HEK293 (cell line): ENCODE data around the gene MYBPC3.

Source experiments
- CTCF ChIA-PET: fragments of 350-600 bp; formaldehyde crosslinking; extraction: SDS; loops from one replicate; lab custom pipeline; 2021; ENCODE audit warnings: antibody characterized with exemption; lab: Yijun Ruan, JAX
- POLR2A ChIA-PET: fragments of 300-600 bp; formaldehyde crosslinking; extraction: SDS; loops from one replicate; lab custom pipeline; 2020; ENCODE audit warnings: antibody characterized with exemption, inconsistent platforms; lab: Yijun Ruan, JAX
- H3K27ac ChIP-seq: fragments of 200-500 bp; sonication (Bioruptor generic); 2 replicates; pipeline ENCODE4 v1.5.1; 2014; ENCODE audit warnings: low read depth, low read length, control low read depth, inconsistent platforms; ENCODE audit errors: extremely low read depth
- H3K36me3 ChIP-seq, 2 experiments: fragments of 200-500 bp in 1 of 2; sonication (Bioruptor generic) in 1 of 2; 1 replicate in 1 of 2; 2 replicates in 1 of 2; pipeline ENCODE4 v1.5.1; 2014 to 2017; ENCODE audit warnings: inconsistent platforms in 2 of 2, low read length in 2 of 2; ENCODE audit not compliant: control insufficient read depth in 2 of 2, insufficient read depth in 1 of 2
- H3K4me1 ChIP-seq: fragments of 200-500 bp; sonication (Bioruptor generic); 2 replicates; pipeline ENCODE4 v1.5.1; 2014; ENCODE audit warnings: mild to moderate bottlenecking, low read length, inconsistent platforms; ENCODE audit not compliant: control insufficient read depth, insufficient read depth
- H3K4me3 ChIP-seq: 2 replicates; pipeline ENCODE4 v1.5.1; 2011; ENCODE audit warnings: low read depth, mild to moderate bottlenecking, control low read depth, low read length, moderate library complexity
- H3K9me3 ChIP-seq: fragments of 200-500 bp; sonication (Bioruptor generic); 2 replicates; pipeline ENCODE4 v1.5.1; 2014; ENCODE audit warnings: low read depth, low read length, inconsistent platforms; ENCODE audit not compliant: control insufficient read depth, insufficient read depth
- BCL11A ChIP-seq: fragments of 450-650 bp; formaldehyde crosslinking; IDR thresholded peaks from 2 replicates; pipeline ENCODE4 v1.5.1; 2016; ENCODE audit warnings: low read depth, missing biosample characterization, missing genetic modification characterization
- BCL11B ChIP-seq: fragments of 450-650 bp; formaldehyde crosslinking; IDR thresholded peaks from 2 replicates; pipeline ENCODE4 v1.5.1; 2016; ENCODE audit warnings: low read depth, missing biosample characterization, missing genetic modification characterization
- CTCF ChIP-seq: fragments of 450-650 bp; formaldehyde crosslinking; IDR thresholded peaks from 2 replicates; pipeline ENCODE4 v1.5.1; 2016; ENCODE audit warnings: missing biosample characterization, missing genetic modification characterization
- EGR2 ChIP-seq: fragments of 450-650 bp; formaldehyde crosslinking; IDR thresholded peaks from 2 replicates; pipeline ENCODE4 v1.5.1; 2016; ENCODE audit warnings: low read depth, missing biosample characterization, missing genetic modification characterization
- KLF16 ChIP-seq: fragments of 450-650 bp; formaldehyde crosslinking; IDR thresholded peaks from 2 replicates; pipeline ENCODE4 v1.5.1; 2017; ENCODE audit warnings: missing biosample characterization, missing genetic modification characterization
- KLF8 ChIP-seq: fragments of 450-650 bp; formaldehyde crosslinking; IDR thresholded peaks from 2 replicates; pipeline ENCODE4 v1.5.1; 2016; ENCODE audit warnings: missing biosample characterization, missing genetic modification characterization
- KLF9 ChIP-seq: fragments of 450-650 bp; formaldehyde crosslinking; IDR thresholded peaks from 2 replicates; pipeline ENCODE4 v1.5.1; 2016; ENCODE audit warnings: missing biosample characterization, missing genetic modification characterization, low read depth
- OVOL3 ChIP-seq: fragments of 450-650 bp; formaldehyde crosslinking; IDR thresholded peaks from 2 replicates; pipeline ENCODE4 v1.5.1; 2016; ENCODE audit warnings: missing biosample characterization, missing genetic modification characterization
- PRDM1 ChIP-seq: fragments of 450-650 bp; formaldehyde crosslinking; IDR thresholded peaks from 2 replicates; pipeline ENCODE4; 2016; ENCODE audit warnings: missing biosample characterization, missing genetic modification characterization
- PRDM4 ChIP-seq: fragments of 450-650 bp; formaldehyde crosslinking; IDR thresholded peaks from 2 replicates; pipeline ENCODE4 v1.5.1; 2017; ENCODE audit warnings: missing biosample characterization, missing genetic modification characterization
- RBAK ChIP-seq: fragments of 450-650 bp; formaldehyde crosslinking; IDR thresholded peaks from 2 replicates; pipeline ENCODE4 v1.5.1; 2016; ENCODE audit warnings: missing biosample characterization, missing genetic modification characterization
- ZBTB21 ChIP-seq: fragments of 450-650 bp; formaldehyde crosslinking; IDR thresholded peaks from 2 replicates; pipeline ENCODE4 v1.5.1; 2017; ENCODE audit warnings: missing biosample characterization, missing genetic modification characterization
- ZFP3 ChIP-seq: fragments of 450-650 bp; formaldehyde crosslinking; IDR thresholded peaks from 2 replicates; pipeline ENCODE4 v1.5.1; 2016; ENCODE audit warnings: low read depth, missing biosample characterization, missing genetic modification characterization
- ZFP37 ChIP-seq: fragments of 450-650 bp; formaldehyde crosslinking; IDR thresholded peaks from 2 replicates; pipeline ENCODE4 v1.5.1; 2016; ENCODE audit warnings: missing biosample characterization, missing genetic modification characterization
- ZNF114 ChIP-seq: fragments of 450-650 bp; formaldehyde crosslinking; IDR thresholded peaks from 2 replicates; pipeline ENCODE4 v1.5.0; 2017; ENCODE audit warnings: missing biosample characterization, missing genetic modification characterization
- ZNF174 ChIP-seq: fragments of 450-650 bp; formaldehyde crosslinking; IDR thresholded peaks from 2 replicates; pipeline ENCODE4 v1.5.0; 2017; ENCODE audit warnings: missing biosample characterization, mild to moderate bottlenecking, missing genetic modification characterization
- ZNF19 ChIP-seq: fragments of 450-650 bp; formaldehyde crosslinking; IDR thresholded peaks from 2 replicates; pipeline ENCODE4; 2016; ENCODE audit warnings: missing biosample characterization, missing genetic modification characterization, low read depth
- ZNF239 ChIP-seq: fragments of 450-650 bp; formaldehyde crosslinking; IDR thresholded peaks from 2 replicates; pipeline ENCODE4 v1.5.1; 2016; ENCODE audit warnings: missing biosample characterization, missing genetic modification characterization
- ZNF366 ChIP-seq: fragments of 450-650 bp; formaldehyde crosslinking; conservative IDR thresholded peaks from 2 replicates; pipeline ENCODE4 v1.5.1; 2016; ENCODE audit warnings: missing biosample characterization, missing genetic modification characterization
- ZNF404 ChIP-seq: fragments of 450-650 bp; formaldehyde crosslinking; IDR thresholded peaks from 2 replicates; pipeline ENCODE4 v1.5.1; 2017; ENCODE audit warnings: missing biosample characterization, missing genetic modification characterization
- ZNF514 ChIP-seq: fragments of 450-650 bp; formaldehyde crosslinking; IDR thresholded peaks from 2 replicates; pipeline ENCODE4 v1.5.1; 2016; ENCODE audit warnings: missing biosample characterization, missing genetic modification characterization
- ZNF555 ChIP-seq: fragments of 450-650 bp; formaldehyde crosslinking; conservative IDR thresholded peaks from 2 replicates; pipeline ENCODE4 v1.5.1; 2017; ENCODE audit warnings: missing biosample characterization, mild to moderate bottlenecking, missing genetic modification characterization, inconsistent platforms
- ZNF558 ChIP-seq: fragments of 450-650 bp; formaldehyde crosslinking; IDR thresholded peaks from 2 replicates; pipeline ENCODE4 v1.5.1; 2016; ENCODE audit warnings: missing biosample characterization, missing genetic modification characterization
- ZNF660 ChIP-seq: fragments of 450-650 bp; IDR thresholded peaks from 2 replicates; pipeline ENCODE4 v1.5.1; 2018; ENCODE audit warnings: missing biosample characterization, mild to moderate bottlenecking, missing genetic modification characterization
- ZNF785 ChIP-seq: fragments of 450-650 bp; formaldehyde crosslinking; IDR thresholded peaks from 2 replicates; pipeline ENCODE4 v1.5.1; 2016; ENCODE audit warnings: missing biosample characterization, missing genetic modification characterization
- TF ChIP-seq, protein P1 (sequence below): fragments of 450-650 bp; formaldehyde crosslinking; IDR thresholded peaks from 2 replicates; pipeline ENCODE4 v1.5.1; 2017; ENCODE audit warnings: missing biosample characterization, missing genetic modification characterization
- TF ChIP-seq, protein P2 (sequence below): fragments of 450-650 bp; formaldehyde crosslinking; IDR thresholded peaks from 2 replicates; pipeline ENCODE4 v1.5.1; 2017; ENCODE audit warnings: missing biosample characterization, missing genetic modification characterization

Gene MYBPC3

DNA sequence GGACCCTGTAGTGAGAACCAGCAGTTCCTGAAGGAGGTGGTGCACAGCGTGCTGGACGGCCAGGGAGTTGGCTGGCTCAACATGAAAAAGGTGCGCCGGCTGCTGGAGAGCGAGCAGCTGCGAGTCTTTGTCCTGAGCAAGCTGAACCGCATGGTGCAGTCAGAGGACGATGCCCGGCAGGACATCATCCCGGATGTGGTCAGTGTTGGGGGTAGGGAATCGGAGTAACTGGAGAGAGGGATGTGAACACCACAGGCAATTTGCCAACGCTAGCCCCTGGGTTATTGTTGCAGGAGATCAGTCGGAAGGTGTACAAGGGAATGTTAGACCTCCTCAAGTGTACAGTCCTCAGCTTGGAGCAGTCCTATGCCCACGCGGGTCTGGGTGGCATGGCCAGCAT is 62.6 kb downstream of the MYBPC3 start:
- H3K27ac ChIP-seq: no peak overlapping the region
- peaks cover 3 to 89% of the 10 kb centered on the region in 2 experiments; a peak in 2 of 3 replicates for H3K36me3 ChIP-seq
- ChIA-PET CTCF (no interaction called here), POLR2A (no interaction called here)
- H3K4me1 ChIP-seq: no peaks in the 10 kb centered on the region
- no peak for TF ChIP-seq EGR2 (tag by site-specific recombination)
- TF ChIP-seq ZNF174 (tag by site-specific recombination): no peak
- no peak for TF ChIP-seq ZFP37 (tag by site-specific recombination)
- no peak for TF ChIP-seq ZNF558 (tag by site-specific recombination)
- TF ChIP-seq ZNF785 (tag by site-specific recombination): no peak
- TF ChIP-seq KLF8: no peak
- TF ChIP-seq ZNF239: no peak
- no peaks in the 10 kb centered on the region for H3K9me3 ChIP-seq
- no peak overlapping the region for H3K4me3 ChIP-seq

DNA sequence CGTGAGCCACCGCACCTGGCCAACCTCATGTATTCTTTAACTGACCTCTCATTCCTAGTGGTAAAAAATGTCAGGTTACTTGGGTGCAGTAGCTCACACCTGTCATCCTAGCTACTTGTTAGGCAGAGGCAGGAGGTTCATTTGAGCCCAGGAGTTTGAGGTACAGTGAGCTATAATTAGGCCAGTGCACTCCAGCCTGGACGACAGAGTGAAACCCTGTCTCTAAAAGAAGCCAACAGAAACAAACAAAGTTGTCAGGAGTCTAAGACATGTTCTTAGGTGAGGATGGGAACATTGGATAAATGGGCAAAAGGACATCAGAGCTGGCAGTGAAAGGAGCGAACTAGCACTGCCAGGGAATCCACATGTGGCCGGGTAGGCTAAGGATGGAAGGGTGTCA is 64.4 kb downstream of the MYBPC3 start:
- H3K36me3 ChIP-seq: peaks cover 6 to 93% of the 10 kb centered on the region in 2 experiments
- POLR2A ChIA-PET: no interaction called here
- TF ChIP-seq PRDM4 (tag by site-specific recombination) (no peak), OVOL3 (tag by site-specific recombination) (no peak), ZNF660 (tag by site-specific recombination) (no peak), ZBTB21 (no peak), ZFP3 (no peak), ZNF404 (no peak)
- TF ChIP-seq, all 188 proteins: peak for 0
- CTCF ChIA-PET: no interaction called here
- H3K9me3 ChIP-seq: no peaks in the 10 kb centered on the region
- no peak overlapping the region for H3K4me3 ChIP-seq
- no peaks in the 10 kb centered on the region for H3K4me1 ChIP-seq
- H3K27ac ChIP-seq: no peak overlapping the region

DNA sequence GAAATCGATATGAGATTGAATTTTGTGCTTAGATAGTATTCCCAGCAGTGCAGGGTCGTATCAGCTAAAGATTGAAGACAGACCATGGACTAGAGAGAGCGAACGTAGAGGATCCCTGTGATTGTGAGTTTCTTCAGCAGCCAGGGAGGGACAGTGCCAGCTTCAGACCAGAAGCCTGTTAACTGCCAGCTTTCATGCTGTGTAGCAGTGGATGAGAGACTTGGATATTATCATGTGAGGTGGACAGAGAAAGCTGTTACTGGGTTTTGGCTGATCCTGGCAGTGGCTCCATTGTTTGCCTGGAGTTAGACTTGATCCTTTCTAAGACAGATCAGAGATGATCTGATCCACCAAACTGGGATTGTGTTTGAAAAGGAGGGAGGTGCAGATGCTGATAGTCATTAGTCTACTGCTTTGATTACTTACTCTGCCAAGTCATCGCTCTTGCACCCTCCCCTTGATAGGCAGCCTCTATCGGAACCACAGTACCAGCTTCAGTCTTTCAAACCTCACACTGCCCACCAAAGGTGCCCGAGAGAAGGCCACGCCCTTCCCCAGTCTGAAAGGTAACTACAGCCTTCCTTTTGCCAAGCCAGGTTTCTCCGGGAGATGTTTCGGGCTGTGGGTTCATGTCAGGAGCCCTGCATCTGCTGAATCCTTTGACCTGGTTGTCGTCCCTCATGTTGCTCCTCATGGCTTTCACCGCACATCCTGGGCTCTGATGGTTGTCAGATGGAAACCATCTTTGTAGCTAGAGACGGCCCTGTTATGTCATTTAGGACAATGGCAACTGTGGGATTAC is 66.3 kb downstream of the MYBPC3 start:
- no peaks in the 10 kb centered on the region for H3K9me3 ChIP-seq
- CTCF ChIA-PET: no interaction called here
- no peak overlapping the region for H3K4me3 ChIP-seq
- no peak overlapping the region for H3K27ac ChIP-seq
- peaks cover 6 to 88% of the 10 kb centered on the region in 2 experiments for H3K36me3 ChIP-seq
- no peaks in the 10 kb centered on the region for H3K4me1 ChIP-seq
- POLR2A ChIA-PET: interaction anchor here (0.6 kb wide), 1 partner anchor 33 kb away, joined by 3 read pairs; no protein-coding TSS in a partner anchor
- TF ChIP-seq ZNF19 (tag by site-specific recombination) (no peak), RBAK (tag by site-specific recombination) (no peak), CTCF (tag by site-specific recombination) (no peak), ZNF114 (tag by site-specific recombination) (no peak), BCL11A (tag by site-specific recombination) (no peak), KLF16 (tag by site-specific recombination) (no peak), ZNF514 (no peak), ZNF555 (no peak), KLF8 (no peak), ZNF366 (tag by site-specific recombination) (no peak), KLF9 (no peak), BCL11B (tag by site-specific recombination) (no peak), PRDM1 (no peak)
- TF ChIP-seq, protein P1, sequence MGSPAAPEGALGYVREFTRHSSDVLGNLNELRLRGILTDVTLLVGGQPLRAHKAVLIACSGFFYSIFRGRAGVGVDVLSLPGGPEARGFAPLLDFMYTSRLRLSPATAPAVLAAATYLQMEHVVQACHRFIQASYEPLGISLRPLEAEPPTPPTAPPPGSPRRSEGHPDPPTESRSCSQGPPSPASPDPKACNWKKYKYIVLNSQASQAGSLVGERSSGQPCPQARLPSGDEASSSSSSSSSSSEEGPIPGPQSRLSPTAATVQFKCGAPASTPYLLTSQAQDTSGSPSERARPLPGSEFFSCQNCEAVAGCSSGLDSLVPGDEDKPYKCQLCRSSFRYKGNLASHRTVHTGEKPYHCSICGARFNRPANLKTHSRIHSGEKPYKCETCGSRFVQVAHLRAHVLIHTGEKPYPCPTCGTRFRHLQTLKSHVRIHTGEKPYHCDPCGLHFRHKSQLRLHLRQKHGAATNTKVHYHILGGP (tag by site-specific recombination): no peak
- TF ChIP-seq, protein P2, sequence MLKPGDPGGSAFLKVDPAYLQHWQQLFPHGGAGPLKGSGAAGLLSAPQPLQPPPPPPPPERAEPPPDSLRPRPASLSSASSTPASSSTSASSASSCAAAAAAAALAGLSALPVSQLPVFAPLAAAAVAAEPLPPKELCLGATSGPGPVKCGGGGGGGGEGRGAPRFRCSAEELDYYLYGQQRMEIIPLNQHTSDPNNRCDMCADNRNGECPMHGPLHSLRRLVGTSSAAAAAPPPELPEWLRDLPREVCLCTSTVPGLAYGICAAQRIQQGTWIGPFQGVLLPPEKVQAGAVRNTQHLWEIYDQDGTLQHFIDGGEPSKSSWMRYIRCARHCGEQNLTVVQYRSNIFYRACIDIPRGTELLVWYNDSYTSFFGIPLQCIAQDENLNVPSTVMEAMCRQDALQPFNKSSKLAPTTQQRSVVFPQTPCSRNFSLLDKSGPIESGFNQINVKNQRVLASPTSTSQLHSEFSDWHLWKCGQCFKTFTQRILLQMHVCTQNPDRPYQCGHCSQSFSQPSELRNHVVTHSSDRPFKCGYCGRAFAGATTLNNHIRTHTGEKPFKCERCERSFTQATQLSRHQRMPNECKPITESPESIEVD (tag by site-specific recombination): no peak
